Activated CD4-positive, CD25-positive, alpha-beta regulatory T cell (primary cell): ENCODE data around the gene NFX1.
"Not testable (repeated sequence)": the region's sequence is repeated elsewhere in the genome, so short reads cannot be mapped to it uniquely, and the experiment has no call there.

ENCODE experiments used
- DNase-seq, 4 experiments: peaks; one replicate each; lab custom pipeline; 2025; lab: John Stamatoyannopoulos, UW

NFX1 gene

DNA sequence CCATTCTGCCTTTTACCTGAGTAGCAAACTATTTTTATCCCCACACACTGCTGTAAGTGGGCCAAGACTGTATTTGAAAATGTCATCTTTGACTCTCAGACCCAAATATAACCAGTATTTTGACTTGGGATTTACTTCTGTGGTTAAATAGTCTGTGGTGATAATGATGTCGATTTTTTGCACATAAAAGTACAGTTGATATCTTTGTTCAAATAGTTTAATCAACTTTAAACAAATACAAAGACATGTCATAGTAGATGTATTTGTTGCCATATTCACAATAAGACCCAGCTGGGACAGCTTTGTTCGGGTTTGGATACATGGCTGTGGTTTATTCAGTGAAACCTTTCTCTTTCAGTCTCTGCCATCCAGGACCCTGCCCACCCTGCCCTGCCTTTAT, 20.4 kb downstream of the NFX1 start:
- no peak for DNase-seq

DNA sequence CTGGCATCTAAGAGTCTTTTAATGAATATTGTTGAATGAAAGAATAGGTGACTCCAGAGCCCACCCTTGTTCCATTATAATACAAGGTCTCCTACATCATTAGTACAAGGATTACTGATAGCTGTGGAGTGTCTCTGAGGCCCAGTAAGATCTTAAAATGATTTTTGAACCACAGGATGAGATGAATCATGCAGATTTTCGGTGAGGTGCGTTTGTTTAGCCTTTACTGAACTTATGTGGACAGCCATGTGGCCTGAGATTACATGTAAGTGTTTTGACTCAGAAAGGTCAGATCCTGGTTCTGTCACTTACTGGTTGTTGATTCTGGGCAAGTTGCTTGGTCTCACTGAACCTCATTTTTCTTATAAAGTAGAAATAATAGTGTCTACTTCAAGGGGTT, 21.6 kb downstream of the NFX1 start:
- DNase-seq = no peak

GRCh38 chr9:33315371-33315770, 25.1 kb downstream of the NFX1 start:
- DNase-seq = no peak

DNA sequence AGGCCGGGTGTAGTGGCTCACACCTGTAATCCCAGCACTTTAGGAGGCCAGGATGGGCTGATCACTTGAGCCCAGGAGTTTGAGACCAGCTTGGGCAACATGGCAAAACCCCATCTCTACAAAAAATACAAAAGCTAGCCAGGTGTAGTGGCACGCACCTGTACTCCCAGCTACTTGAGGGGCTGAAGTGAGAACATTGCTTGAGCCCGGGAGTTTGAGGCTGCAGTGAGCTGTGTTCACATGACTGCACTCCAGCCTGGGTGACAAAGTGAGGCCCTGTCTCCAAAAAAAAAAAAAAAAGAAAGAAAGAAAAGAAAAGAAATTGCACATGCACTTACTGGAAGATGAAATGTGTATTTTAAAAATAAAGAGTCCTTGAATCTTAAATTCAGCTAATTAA, 26.8 kb downstream of the NFX1 start:
- not testable (repeated sequence) for DNase-seq

DNA sequence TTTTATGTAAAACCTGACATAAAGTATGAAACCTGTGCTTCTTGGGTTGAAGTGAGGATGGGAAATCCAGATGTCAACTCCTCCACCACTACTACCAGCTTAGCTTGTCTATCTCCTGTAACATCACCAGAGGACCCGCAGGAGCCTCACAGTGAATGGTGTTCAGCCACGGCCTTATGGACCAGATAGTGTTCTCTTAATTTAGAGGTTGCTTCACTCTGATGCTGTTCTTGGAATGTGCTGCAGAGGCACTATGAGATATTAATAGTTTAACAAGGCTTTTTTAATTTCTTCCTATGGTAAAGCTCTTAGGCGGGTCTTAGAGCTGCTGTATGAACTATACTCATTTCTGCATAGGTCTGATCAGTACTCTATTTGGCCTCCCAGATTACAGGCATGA, 27.9 kb downstream of the NFX1 start:
- no peak for DNase-seq

GRCh38 chr9:33318781-33319180, 28.5 kb downstream of the NFX1 start:
- no peak for DNase-seq

- no peak for DNase-seq
Measured at GRCh38 chr9:33320230-33320567, 29.9 kb downstream of the NFX1 start.

- no peak for DNase-seq
Measured at GRCh38 chr9:33320568-33321261, 30.4 kb downstream of the NFX1 start.

DNA sequence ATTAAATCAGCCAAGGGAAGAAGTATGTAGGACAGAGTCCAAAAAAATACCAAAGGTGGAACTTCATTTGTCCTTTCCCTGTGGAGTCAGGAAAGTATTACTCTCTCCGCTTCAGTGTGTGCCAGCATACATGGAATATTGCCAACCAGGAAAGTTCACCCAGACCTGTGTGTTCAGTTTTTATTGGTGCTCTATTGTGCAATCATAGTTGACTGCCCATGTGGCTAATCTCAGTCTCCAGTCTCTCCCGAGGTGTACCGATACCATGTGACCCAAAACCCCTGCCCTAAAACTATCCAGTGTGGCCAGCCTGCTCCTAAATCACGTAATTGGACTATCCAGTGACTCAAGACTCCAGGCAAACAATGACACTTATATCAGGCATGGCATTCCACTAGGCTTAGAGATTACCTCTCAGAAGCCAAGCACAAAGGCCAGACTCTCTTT, 38.8 kb downstream of the NFX1 start:
- DNase-seq = no peak

DNA sequence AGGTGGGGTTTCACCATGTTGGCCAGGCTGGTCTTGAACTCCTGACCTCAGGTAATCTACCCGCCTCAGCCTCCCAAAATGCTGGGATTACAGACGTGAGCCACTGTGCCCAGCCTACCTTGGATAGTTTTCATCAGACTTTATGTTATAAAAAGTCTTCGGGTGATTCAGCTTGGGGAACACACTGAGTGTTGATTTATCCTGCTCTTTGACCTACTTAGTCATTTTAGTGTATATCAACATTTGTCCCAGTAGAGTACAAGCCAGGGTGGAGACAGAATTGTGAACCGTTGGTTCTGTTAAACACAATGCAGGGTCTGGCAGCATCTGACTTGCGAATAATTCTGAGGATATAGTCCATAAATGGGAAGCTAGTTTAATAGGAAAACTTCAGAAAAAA, 39.7 kb downstream of the NFX1 start:
- DNase-seq = no peak

- DNase-seq = no peak
Measured at GRCh38 chr9:33331377-33331891, 41.1 kb downstream of the NFX1 start.

DNA sequence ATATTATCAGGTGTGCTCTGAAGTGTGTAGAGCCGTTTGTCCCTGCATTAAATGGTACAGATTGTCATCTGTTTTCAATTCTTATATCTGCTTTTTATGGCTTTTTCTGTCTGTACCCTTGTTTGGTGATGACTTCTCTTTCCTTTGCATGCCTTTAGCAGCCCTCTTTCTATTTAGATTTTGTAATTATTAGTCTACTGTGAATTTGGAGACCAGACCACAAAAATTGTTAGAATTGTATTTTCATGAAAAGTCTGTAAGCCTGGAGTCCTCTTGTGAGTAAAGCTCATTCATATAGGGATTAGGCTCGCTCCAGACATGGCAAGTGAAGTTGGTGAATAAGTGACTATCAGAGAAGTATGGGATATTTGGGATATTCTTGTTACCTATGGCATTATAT, 41.7 kb downstream of the NFX1 start:
- DNase-seq = no peak

GRCh38 chr9:33332956-33333355, 42.6 kb downstream of the NFX1 start:
- DNase-seq = not testable (repeated sequence)

DNA sequence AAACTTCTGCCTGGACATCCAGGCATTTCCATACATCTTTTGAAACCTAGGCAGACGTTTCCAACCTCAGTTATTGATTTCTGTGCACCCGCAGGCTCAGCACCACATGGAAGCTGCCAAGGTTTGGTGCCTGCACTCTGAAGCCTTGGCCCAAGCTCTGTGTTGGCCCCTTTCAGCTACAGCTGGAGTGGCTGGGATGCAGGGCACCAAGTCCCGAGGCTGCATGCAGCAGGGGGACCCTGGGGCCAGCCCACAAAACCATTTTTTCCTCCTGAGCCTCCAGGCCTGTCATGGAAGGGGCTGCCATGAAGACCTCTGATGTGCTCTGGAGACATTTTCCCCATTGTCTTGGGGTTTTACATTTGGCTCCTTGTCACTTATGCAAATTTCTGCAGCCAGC, 49.9 kb downstream of the NFX1 start:
- DNase-seq = no peak

- DNase-seq = no peak
Measured at GRCh38 chr9:33341182-33341581, 50.9 kb downstream of the NFX1 start.

DNA sequence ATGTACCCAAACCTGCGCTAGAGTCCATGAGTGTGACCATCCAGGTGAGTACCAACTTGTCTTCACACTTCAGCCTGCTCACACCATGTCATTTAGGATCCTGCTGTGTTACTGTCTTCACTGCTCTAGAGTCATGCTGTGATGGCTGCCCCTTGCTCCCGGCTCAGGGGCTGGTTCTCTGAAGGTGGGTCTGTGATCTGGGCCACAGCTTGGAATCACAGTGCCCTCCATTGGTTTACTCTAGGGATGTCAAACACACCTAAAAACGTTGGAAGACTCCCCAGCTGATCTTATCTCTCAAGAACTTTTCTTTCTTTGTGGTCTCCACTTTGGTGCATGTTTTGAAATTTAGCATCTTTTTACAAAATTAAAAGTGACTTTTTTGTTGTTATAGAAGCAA, 53.8 kb downstream of the NFX1 start:
- no peak for DNase-seq

GRCh38 chr9:33346564-33346963, 56.2 kb downstream of the NFX1 start:
- no peak for DNase-seq

GRCh38 chr9:33348998-33349397, 58.7 kb downstream of the NFX1 start:
- no peak for DNase-seq

DNA sequence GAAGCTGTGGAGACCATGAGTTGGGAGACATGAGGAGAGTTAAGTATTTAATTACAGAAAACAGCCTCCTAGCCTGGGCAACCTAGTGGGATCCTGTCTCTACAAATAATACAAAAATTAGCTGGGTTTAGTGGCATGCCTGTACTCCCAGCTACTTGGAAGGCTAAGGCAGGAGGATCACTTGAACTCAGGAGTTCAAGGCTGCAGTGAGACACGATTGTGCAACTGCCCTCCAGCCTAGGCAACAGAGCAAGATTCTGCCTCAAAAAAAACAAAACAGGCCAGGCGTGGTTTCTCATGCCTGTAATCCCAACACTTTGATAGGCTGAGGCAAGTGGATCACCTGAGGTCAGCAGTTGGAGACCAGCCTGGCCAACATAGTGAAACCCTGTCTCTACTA, 59.4 kb downstream of the NFX1 start:
- no peak for DNase-seq

GRCh38 chr9:33350310-33350709, 60.0 kb downstream of the NFX1 start:
- no peak for DNase-seq

- no peak for DNase-seq
Measured at GRCh38 chr9:33351547-33351946, 61.2 kb downstream of the NFX1 start.

GRCh38 chr9:33354651-33355211, 64.4 kb downstream of the NFX1 start:
- DNase-seq = no peak

DNA sequence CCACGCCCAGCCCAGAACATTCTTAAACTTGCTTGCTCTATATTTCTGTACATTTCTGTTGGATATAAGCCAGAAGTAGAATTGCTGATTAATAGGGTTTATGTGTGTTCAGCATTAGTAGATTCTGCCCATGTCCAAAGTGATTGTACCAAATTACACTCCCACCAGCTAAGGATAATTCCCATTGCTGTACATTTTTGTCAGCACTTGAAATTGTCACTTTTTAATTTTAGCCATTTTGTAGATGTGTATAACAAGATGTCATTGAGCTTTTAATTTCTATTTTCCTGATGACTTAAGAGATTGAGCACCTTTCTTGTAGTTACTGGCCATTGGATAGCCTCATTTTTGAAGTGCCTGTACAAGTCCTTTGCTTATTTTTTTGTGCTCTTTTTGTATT, 65.6 kb downstream of the NFX1 start:
- DNase-seq = no peak

GRCh38 chr9:33358641-33359040, 68.3 kb downstream of the NFX1 start:
- DNase-seq = not testable (repeated sequence)
